Measurements from ENCODE around the gene ATP1A3.

- TF ChIP-seq CTCF (conservative IDR thresholded peaks at IDR 0.05; ENCODE audit: low read depth, low read length) (no peak), EZH2 (IDR thresholded peaks at IDR 0.05; ENCODE audit: low read length, unreplicated experiment) (no peak), EZH2phosphoT487 (IDR thresholded peaks at IDR 0.05; ENCODE audit: borderline replicate concordance, low read length) (no peak)
Measured at GRCh38 chr19:41928754-41929535, 65.1 kb downstream of the ATP1A3 start.

Data from PC-3 (cell line).